ENCODE results near the gene IMPDH1.
"Not testable (repeated sequence)": the region's sequence is repeated elsewhere in the genome, so short reads cannot be mapped to it uniquely, and the experiment has no call there.

The IMPDH1 gene

DNA sequence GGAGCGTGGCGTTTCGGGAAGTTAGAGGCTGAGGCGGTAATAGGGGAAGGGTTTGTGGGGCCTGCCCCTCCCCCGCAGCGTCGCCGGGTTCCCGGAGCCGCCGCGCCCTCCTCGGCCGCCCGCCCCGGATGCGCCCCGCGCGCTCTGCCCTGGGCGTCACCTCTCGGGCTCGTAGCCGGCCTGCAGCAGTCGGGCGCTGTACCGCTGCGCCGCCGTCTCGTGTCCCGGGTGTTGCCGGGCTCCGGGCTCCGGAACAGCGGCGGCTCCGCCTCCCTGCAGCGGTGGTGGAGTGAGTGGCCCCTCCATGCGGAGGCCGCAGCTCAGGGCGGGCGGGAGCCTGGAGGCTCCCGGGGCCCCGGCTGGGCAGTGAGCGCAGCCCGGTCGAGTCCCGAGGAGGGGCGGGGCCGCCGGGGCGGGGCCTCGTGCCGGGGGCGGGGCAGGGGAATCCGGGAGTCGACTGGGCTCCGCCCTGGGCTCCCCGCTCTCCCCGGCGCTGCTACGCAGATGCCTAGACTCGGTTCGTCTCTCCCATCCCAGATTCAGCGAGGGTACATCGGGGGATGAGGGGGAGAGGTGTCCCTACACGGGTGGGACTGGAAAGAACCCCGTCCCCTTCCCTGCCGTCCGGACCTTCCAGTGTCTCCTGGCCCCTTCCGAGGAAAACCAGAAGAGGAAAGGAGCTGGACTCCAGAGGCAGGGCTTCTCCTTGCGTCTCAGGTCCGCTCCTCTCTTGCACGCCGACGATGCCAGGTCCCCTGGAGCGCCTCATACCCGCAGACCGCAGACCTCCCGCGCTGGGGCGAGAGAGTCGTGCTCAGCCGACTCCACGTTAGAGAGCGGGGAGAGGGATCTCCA, at the start of gene IMPDH1:
Gene IMPDH1 (minus strand): TSS at position 387 of the 855 bp plus-strand sequence. CDS start 81 bp downstream, at position 306.
- peak; percentile 60 to 87 for DNase-seq (ENCODE audit: low read depth in 2 of 2)

DNA sequence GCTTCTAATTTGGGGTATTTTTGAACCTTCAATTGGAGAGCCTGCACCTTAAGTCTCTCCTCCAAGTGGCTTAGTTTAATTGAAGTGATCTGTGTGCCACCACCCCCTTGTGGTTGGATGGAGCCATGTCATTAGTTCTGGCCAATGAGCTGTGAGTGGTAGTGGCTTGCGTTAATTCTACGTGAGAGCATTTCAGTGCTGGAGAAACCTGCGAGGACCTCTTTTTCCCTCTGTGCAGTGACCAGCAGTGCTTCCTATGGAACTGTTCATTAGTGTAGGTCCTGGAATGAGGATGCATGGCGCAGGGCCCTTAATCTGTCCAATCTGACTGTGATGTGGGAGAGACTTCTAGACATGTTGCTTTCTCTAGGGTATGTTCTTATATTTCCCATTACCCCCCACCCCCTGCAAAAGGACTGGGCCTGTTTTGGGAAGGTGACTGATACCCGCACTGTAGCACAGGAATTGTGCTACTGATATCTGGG, 49.7 kb upstream of the IMPDH1 start:
- peak; percentile 33 to 45 for DNase-seq (ENCODE audit: low read depth in 2 of 2)

DNA sequence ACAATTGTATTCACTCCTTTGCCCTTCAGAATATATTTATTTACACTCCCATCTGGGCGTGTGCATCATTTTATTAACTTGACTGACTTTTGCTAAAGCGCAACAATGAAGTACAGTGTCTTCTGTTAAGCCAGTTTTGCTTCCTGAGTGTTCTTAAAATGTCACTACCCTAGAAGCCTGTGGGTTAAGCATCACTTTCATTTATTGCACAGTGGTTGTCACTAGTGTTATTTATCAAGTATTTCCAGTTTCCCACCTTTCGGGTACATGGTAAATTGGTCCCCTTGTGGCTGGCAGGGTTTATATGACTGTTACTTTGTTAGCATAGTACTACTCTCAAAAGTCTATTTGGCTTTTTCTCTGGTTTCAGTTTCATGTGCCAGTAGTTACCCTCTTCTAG, 49.2 kb upstream of the IMPDH1 start:
- DNase-seq (ENCODE audit: low read depth in 2 of 2), result no peak

DNA sequence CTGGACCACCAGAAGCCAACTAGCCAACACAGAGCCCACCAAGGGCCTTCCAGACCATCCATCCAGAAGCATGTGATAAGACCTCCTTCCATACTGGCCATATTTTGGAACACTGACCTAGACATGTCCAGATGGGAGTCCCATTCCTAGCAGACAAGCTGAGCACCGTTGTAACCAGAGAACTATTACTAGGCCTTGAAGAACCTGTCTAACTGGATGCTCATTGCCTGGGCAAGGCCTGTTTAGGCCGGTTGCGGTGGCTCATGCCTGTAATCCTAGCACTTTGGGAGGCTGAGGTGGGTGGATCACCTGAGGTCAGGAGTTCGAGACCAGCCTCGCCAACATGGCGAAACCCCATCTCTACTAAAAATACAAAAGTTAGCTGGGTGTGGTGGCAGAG, 47.6 kb upstream of the IMPDH1 start:
- not testable (repeated sequence) for DNase-seq (ENCODE audit: low read depth in 2 of 2)

DNA sequence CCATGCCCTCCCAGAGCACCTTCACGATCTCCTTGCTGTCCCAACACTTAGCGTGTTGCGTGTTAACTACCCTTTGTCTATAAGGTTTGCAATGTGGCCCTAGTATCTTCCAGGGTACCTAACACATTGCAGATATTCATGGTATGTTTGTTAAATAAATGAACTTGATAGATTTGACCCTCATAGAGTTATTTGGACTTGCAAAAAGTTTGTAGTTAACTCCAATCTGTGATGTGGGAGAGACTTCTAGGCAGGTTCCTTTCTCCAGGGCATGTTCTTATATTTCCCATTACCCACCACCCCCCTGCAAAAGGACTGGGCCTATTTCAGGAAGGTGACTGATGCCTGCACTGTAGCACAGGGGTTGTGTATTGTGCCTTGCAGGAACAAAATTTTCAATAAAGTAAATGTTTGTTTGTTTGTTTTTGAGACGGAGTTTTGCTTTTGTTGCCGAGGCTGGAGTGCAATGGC, 46.5 kb upstream of the IMPDH1 start:
- no peak for DNase-seq (ENCODE audit: low read depth in 2 of 2)

DNA sequence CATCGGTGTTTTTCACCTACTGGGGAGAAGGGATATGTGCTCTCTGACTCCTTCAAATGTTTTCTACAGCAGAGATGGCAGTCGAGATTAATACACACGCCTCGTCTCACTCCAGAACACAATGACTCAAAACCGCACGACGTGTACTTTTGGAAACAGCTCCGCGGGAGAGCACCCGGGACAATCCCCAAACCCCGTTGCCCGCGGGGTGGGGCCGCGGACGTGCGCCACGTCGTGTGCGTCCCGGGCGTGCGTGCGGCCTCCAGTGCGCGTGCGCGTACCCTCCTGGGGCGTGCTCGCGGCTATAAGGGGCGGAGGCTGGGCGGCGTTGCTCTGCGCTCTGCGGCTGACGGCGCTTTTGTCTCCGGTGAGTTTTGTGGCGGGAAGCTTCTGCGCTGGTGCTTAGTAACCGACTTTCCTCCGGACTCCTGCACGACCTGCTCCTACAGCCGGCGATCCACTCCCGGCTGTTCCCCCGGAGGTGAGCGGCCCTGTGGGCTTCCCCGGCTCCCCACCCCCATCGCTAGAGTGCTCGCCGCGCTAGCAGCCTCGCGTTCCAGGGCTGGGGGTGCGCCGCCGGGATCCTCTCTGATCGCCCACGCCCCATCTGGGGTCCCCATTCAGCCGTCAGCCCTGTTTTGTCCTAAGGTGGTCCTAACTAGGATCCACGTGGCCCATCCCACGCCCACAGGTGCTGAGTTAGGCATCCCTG, 45.9 kb upstream of the IMPDH1 start, which contains the start of gene HILPDA:
Gene HILPDA (plus strand): TSS at position 336 of the 712 bp plus-strand sequence. CDS start 1,391 bp downstream, outside the sequence.
- peak; percentile 92 to 95 for DNase-seq (ENCODE audit: low read depth in 2 of 2)

DNA sequence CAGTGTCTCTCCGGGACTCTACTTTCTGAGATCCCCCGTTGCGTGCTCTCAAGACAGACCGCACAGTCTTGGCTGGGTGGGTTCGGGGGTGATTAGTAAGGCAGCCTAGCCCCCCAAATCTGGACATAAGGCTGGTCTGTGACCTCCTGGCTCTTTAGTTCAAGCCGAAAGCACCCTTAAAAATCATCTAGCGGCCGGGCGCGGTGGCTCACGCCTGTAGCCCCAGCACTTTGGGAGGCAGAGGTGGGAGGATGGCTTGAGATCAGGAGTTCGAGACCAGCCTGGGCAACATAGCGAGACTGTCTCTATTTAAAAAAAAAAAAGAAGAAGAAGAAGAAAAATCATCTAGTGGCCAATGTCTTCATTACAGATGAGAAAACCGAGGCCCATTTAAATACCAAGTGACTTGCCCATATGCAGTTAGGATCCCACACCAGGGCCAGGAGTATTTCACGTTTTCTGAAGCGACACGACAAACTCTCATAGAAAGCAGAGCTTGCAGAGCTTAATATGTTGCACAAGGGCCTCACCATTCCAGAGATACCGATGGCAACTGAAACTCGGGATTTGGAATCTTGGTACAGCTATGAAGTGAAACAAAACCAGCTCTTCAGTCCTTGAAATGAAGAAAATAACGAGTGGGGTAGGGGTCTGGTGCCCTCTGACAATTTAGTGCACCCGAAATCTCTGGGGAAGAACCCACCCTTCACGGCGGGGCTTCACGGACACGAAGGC, 45.2 kb upstream of the IMPDH1 start:
- DNase-seq (ENCODE audit: low read depth in 2 of 2), result no peak

DNA sequence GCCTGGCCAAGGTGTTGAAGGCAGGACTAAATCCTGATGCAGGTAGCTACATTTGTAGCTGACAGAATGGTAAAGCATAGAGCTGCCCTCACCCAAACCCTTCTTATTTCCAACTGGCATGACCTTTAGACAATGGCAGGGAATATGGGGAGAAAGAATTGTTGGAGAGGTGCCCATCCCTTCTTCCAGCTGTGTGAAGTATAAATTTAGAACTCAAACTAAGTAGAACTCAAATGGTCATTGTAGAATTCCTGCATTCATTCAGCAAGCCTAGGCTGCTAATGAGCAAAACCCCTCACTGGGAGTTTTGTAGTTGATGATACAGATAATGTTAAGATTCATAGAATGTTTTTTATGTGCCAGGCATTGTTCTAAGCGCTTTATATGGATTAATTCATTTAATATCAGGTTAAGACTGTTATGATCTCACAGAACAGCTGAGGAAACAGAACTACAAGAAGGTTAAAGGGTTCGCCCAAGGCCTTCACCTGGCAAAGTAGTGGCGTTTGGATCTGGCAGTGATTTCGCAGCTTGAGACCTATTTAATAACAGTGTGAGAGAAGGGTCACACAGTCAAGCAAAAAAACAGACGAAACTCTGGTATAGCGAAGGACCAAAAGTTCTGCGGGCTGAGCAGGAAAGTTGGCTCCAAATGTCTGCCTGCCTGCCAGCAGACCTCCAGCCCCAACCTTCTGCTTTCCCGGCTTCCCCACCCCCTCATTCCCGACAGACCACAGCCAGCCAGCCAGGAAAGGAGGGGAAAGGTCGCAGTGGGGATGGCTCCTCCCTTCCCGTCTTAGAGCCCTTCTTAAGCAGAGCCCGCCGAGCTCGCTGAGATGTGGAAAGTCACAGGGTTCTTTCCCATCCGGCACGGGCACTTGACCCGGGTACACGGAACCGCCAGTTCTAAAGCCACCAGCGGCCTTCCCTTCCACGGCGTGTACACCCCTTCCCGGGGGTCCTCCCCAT, 44.3 kb upstream of the IMPDH1 start:
- DNase-seq (ENCODE audit: low read depth in 2 of 2), result no peak

DNA sequence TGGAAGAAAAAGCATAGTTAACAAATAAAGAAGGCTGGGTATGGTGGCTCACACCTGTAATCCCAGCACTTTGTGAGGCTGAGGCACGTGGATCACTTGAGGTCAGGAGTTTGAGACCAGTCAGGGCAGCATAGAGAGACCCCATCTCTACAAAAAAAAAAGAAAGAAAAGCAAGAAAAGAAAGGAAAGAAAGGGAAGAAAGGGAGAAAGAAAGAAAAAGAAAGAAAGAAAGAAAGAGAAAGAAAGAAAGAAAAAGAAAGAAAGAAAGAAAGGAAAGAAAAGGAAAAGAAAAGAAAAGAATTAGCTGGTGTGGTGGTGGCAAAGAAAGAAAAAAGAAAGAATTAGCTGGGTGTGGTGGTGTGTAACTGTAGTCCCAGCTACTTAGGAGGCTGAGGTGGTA, 42.8 kb upstream of the IMPDH1 start:
- DNase-seq (ENCODE audit: low read depth in 2 of 2), result no peak

DNA sequence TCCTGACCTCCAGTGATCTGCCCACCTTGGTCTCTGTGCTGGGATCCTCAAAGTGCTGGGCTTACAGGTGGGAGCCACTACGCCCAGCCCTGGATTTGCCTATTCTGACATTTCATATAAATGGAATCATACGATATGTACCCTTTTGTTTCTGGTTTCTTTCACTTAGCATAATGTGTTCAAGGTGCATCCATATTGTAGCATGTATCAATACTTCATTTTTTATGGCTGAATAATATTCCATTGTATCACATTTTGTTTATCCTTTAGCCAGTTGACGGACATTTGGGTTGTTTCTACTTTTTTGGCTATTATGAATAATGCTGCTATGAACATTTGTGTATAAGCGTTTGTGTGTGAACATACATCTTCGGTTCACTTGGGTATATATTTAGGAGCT, 41.1 kb upstream of the IMPDH1 start:
- DNase-seq (ENCODE audit: low read depth in 2 of 2), result no peak

DNA sequence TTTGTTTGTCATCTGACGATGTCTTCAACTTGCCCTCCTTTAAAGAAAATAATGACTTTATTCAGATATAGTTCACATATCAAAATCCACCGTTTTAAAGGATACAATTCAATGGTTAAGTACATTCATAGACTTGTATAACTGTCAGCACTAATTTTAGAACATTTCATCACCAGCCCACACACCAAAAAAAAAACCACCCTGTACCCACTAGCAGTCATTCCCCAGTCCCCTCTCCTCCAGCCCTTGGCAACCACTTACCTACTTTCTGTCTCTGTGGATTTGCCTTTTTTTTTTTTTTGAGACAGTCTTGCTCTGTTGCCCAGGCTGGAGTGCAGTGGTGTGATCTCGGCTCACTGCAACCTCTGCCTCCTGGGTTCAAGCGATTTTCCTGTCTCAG, 40.6 kb upstream of the IMPDH1 start:
- no peak for DNase-seq (ENCODE audit: low read depth in 2 of 2)

DNA sequence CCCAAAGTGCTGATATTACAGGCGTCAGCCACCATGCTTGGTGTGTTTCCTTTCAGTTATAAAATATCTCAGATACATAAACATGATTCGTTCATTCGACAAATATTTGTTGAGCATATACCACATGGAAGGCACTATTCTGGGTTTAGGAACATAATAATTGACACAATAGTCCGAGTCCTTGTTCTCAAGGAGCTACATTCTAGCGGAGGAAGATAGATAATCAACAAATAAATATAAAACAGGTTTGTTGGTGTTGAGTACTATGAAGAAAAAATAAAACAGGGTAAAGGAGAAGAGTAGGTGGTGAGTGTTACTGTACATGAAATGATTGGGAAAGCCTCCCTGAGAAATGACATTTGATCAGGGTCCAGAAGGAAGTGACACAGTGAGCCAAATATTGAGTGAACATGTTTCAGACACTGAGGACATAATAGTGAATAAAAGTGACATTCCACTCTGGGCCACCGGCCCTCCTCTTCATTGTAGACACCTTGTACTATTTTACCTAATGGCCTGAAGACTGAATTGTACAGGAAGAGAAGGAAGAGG, 39.0 kb upstream of the IMPDH1 start:
- no peak for DNase-seq (ENCODE audit: low read depth in 2 of 2)

DNA sequence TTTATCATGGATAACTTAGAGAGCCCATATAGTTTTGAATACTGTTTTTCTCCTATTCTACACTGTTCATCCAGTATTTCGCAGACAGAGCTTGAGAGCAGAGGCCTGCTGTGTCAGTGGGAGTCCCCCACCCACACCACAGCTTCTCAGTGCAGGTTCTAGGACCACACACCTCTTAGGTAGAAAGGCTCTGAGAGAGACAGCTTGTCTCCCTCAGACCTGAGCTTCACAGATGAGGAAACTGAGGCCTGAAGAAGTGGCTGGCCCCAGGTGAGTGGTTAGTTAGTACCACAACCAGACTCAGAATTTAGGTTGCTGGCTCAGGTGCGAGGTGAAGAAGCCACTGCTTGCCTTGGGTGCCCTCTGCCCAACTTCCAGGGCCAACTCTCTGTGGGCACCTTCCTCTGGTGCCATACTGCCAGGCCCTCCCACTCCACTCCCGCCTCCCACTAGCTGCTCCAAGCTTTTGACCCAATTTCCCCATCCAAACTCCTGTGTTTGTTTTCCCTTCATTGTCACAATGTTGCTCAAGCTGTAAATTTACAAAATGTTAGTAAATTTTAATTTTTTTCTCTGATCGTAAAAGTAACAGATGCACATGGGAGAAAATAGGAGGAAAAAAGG, 38.3 kb upstream of the IMPDH1 start:
- no peak for DNase-seq (ENCODE audit: low read depth in 2 of 2)

DNA sequence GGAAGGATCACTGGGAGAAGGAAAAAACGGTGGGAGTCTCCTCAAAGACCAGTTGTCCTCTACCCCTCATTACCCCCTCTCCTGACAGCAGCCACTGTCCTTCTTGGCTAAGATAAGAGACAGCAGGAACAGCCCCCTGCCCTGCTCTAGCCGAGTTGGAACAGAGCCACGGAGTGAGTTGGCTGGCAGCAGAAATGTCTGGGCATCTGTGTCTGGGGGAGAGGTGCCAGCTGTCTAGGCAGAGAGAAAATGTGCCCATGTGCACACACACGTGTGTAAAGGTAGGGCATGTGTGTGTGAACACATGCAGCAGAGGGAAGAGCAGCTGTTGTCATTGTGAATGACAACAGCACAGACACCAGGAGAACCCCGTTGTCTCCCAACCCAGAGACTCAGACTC, 36.5 kb upstream of the IMPDH1 start:
- no peak for DNase-seq (ENCODE audit: low read depth in 2 of 2)

DNA sequence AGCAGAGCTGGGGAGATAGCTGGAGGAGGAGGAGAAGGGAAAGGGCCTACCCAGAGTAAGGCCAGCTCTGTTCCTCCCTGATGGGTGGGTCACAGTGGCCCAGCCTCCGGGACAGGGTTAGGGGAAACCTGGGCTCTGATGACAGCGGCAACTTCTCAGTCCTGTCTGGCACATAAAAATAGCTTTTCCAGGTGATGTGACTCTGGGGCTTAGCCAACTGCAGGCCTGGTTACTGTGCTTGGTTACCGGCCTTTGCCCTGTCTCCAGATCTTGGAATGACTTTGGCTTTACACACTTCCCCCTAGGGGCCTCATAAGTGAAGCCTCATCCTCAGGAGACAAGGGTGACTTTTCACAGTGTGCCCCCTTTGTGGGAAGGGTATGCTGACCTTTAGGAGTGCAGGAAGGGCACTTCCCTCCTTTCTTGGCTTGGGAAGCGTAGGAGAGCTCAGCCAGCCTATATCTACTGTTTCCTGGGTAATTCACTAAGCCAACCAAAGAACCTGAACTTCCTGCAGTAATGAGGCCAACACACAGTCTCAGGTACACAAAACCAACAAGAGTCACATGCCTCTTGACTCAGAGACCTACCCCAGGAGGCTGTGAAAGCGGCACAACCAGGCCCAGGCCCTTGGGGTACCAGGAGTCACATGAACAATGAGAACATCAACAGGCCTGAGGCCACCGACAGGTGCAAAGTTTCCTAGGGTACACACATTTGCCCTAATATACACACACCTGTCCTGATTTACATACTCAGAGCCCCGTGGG, 34.2 kb upstream of the IMPDH1 start:
- DNase-seq (ENCODE audit: low read depth in 2 of 2), result no peak

DNA sequence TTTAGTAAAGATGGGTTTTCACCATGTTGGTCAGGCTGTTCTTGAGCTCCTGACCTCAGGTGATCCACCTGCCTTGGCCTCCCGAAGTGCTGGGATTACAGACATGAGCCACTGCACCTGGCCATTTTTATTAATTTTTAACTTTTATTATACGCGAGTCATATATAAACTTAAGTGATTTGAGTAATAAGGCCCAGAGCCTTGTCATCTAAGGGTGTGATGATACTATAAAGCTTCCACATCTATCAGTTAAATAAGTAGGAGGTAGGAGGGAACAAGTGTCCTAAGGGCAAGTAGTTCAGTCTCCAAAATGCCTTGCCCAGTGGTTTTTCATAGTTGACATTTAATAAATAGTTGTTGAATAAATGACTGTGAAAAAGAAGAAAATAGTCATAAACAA, 32.6 kb upstream of the IMPDH1 start:
- no peak for DNase-seq (ENCODE audit: low read depth in 2 of 2)

DNA sequence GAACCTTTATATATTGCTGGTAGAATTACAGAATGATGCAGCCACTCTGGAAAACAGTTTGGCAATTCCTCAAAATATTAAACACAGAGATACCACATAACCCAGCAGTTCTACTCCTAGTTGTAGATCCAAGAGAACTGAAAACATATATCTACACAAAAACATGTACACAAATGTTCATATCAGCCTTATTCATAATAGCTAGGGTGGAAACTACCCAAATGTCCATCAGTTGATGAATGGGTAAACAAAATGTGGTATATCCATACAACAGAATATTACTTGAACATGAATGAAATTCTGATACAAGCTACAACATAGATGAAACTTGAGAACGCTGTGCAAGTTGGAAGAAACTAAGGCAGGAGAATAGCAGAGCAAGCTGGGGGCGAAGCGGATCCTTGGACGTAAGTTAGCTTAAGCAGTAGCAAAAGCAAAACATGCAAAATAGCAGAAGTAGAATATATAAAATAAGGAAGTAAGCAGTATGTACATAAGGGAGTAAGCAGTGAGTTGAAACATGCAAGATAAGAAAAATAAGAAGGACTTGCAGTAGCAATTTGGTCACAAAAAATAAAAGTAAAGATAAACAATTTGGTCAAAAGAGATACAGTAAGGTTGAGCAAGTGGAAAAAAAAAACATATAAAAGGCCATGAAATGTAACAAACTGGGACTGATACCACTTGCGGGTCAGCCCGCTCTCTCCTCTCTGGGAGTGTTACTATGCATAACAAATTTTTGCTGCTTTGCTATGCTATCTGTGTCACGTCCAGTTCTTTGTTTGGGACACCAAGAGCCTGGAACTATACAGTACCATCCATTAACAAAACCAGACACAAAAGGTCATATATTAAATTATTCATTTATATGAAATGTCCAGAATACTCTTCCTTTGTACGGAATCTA, 27.9 kb upstream of the IMPDH1 start:
- DNase-seq (ENCODE audit: low read depth in 2 of 2), result no peak

DNA sequence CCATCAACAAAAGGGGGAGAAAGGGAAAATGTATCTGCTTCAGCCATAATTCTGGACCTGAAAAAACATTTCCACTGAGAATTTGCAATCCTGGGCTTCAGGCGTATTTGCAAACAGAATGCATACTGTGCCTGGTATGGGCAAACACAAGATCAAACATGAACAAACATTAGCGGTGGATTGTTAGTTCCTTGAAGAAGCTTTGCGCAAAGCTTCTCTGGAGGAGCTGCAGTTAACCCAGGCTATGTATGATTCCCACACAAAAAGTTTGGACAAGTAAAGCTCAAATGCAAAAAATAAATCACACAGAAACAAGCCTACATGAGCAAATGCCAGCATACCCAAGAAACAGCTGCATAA, 25.5 kb upstream of the IMPDH1 start:
- DNase-seq (ENCODE audit: low read depth in 2 of 2), result no peak
